Heart left ventricle (tissue), 16 donors: Measurements from ENCODE around the gene DYNC2LI1. TPM values are rescaled to one million over a fixed set of nuclear protein-coding genes. Genes with fewer than 3 reads are reported as not detected.

Experiments used
- ATAC-seq, 4 donors: fragments of 200-7000 bp; cut with Tn5 transposase; one replicate each; pipeline ENCODE4 v1.9.1; 2020 to 2022; ENCODE audit warnings: moderate library complexity in 4 of 4, mild to moderate bottlenecking in 3 of 4, moderate number of reproducible peaks in 1 of 4
- DNase-seq, 5 donors: peaks; one replicate each; pipeline ENCODE4 v3.0.0-alpha.2; 2020
- H3K27ac ChIP-seq, 12 donors: fragments of 200-600 bp; sonication (generic) in 4 of 12; one replicate each; pipeline versions ENCODE4 v1.5.0 to v1.8.0; 2016 to 2022; ENCODE audit warnings: mild to moderate bottlenecking in 2 of 12
- H3K27me3 ChIP-seq, 9 donors: fragments of 200-600 bp; sonication (generic) in 2 of 9; one replicate each; pipeline versions ENCODE4 v1.5.1 to v1.8.0; 2016 to 2022; ENCODE audit warnings: mild to moderate bottlenecking in 3 of 9
- H3K36me3 ChIP-seq, 9 donors: fragments of 200-600 bp; sonication (generic) in 2 of 9; one replicate each; pipeline versions ENCODE4 v1.5.0 to v1.8.0; 2018 to 2022; ENCODE audit warnings: mild to moderate bottlenecking in 2 of 9
- H3K4me1 ChIP-seq, 12 donors: fragments of 200-600 bp; sonication (generic) in 4 of 12; one replicate each; pipeline versions ENCODE4 v1.5.0 to v1.8.0; 2016 to 2022; ENCODE audit warnings: mild to moderate bottlenecking in 3 of 12
- H3K4me3 ChIP-seq, 12 donors: fragments of 200-600 bp; sonication (generic) in 4 of 12; one replicate each; pipeline versions ENCODE4 v1.5.0 to v1.8.0; 2017 to 2022; ENCODE audit warnings: mild to moderate bottlenecking in 9 of 12, moderate library complexity in 4 of 12
- H3K9me3 ChIP-seq, 12 donors: fragments of 200-600 bp; sonication (generic) in 4 of 12; one replicate each; pipeline versions ENCODE4 v1.5.0 to v1.8.0; 2016 to 2022; ENCODE audit warnings: mild to moderate bottlenecking in 1 of 12
- POLR2A ChIP-seq, 2 donors: fragments of 450-650 bp; IDR thresholded peaks; one replicate each; pipeline ENCODE4 v1.6.1; 2017; ENCODE audit warnings: antibody characterized with exemption in 2 of 2, mild to moderate bottlenecking in 2 of 2, moderate library complexity in 2 of 2
- WGBS, 4 donors: extraction: QIAGEN DNeasy Blood & Tissue Kit in 2 of 4; methylation state at CpG; one replicate each; pipeline versions ENCODE4 v1.1.5 to v1.1.7; 2013 to 2018; 5-methylcytosine and 5-hydroxymethylcytosine counted together
- intact Hi-C, 10 donors: fragments of 100-400 bp; cut with DNase I; formaldehyde crosslinking; loops; one replicate each; pipeline versions ENCODE4 v1.11.1 to v1.14.2; 2022
- polyA plus RNA-seq, 2 donors: library from polyadenylated mRNA; stranded (reverse); fragments of 200-250 nt; gene quantifications; one replicate each; pipeline ENCODE4 v1.2.3, GENCODE V29; 2013
- total RNA-seq, 9 donors: library from RNA; depleted of rRNA in 2 of 9; stranded (reverse); fragments of >200 nt in 2 of 9; fragmentation: NEBNext Ultra II Directional in 3 of 9; extraction: Animal tissue kit (Norgen Biotek cat#: 25700) in 3 of 9; gene quantifications; one replicate each; pipeline versions ENCODE4 v1.1.0 to v1.2.4, GENCODE V29; 2016 to 2023
- TF ChIP-seq, protein P1 (sequence below), 12 donors: fragments of 200-600 bp; sonication (generic) in 4 of 12; IDR thresholded peaks; one replicate each; pipeline versions ENCODE4 v1.5.0 to v1.8.0; 2018 to 2022; ENCODE audit warnings: antibody characterized with exemption in 12 of 12, mild to moderate bottlenecking in 5 of 12
- donor health status: ischemic (EF 13 %, LVEDD 7.1; RV severe dilation, severe dysfunction).
- donor health status: healthy with polysubstance abuse.
- donor health status: DM: no; HTN: yes; CAD: no.
- donor health status: DM: no; HTN: no; CAD: no.
- donor health status: ischemic (EF 25% LVEDD 6.9; RV normal size, moderate dysfunction).
- donor health status: ischemic (EF 25% LVEDD 5.7; RV mildly dilated, moderate dysfunction).
- donor health status: healthy.
- donor health status: DM: yes; HTN: yes; CAD: no.
- donor health status: ischemic (EF 35%, LVEDD 5.7; RV mildly dilated, moderate dysfunction).
- donor health status: nonischemic (EF 11% LVEDD 7.7; RV severe dilation, severe dysfunction).
- donor health status: DM: yes; HTN: yes; CAD: no.
- donor health status: PGD.
- donor health status: ischemic (EF 29% LVEDD 5.4; RV normal size, mild dysfunction).
- donor health status: nonischemic (EF 23%, LVEDD 6.1; RV moderate dilation, normal function).

Gene DYNC2LI1
- total and polyA plus RNA-seq, 11 donors: 4.8 to 17.8 (median 9.6) TPM

GRCh38 chr2:43763091-43763490, 10.7 kb upstream of the DYNC2LI1 start:
- 96 to 100% (median 98%) methylated on average over 2 of the region's 2 CpGs for WGBS, 4 donors
- no peak for ATAC-seq
- intact Hi-C loops: loop anchor here in 1 of 10 donors (10.0 kb wide), 1 partner anchor 148 kb away; no protein-coding TSS in a partner anchor

DNA sequence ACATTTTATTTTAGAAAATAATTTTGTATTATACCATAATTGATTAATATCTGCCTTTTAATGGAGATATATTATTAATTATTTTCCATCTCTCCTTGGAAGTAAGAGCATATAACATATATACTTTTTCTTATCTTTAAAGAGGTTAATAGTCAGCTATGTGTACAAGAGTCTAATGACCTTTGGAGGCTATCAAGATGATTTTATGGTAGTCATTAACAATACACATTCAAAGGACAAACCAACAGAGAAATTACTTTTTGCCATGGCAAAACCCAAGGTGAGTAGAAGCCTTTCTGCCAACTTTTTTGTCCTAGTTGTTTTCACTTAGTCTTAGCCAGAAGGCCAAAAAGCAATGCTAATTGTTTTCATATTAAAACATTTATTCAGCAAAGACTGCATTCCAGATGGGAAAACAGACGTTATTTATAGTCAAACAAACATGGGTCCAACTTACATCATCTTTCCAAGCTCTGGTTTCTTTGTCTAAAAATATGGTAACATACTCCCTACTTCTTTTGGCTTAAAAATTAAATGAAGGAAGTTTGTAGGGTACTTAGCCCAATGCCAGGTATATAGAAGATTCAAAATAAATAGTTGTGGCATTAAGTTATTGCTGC, 9.6 kb upstream of the DYNC2LI1 start:
- H3K27me3 ChIP-seq: no peaks in the 10 kb centered on the region
- WGBS, 4 donors: 28 to 41% (median 37%) methylated on average over 1 of the region's 1 CpG
- peaks cover 0 to 5% (median 0%) of the 10 kb centered on the region in 12 donors for H3K4me1 ChIP-seq
- intact Hi-C loops: loop anchor here in 1 of 10 donors (10.0 kb wide), 1 partner anchor 149 kb away; no protein-coding TSS in a partner anchor
- TF ChIP-seq, protein P1, sequence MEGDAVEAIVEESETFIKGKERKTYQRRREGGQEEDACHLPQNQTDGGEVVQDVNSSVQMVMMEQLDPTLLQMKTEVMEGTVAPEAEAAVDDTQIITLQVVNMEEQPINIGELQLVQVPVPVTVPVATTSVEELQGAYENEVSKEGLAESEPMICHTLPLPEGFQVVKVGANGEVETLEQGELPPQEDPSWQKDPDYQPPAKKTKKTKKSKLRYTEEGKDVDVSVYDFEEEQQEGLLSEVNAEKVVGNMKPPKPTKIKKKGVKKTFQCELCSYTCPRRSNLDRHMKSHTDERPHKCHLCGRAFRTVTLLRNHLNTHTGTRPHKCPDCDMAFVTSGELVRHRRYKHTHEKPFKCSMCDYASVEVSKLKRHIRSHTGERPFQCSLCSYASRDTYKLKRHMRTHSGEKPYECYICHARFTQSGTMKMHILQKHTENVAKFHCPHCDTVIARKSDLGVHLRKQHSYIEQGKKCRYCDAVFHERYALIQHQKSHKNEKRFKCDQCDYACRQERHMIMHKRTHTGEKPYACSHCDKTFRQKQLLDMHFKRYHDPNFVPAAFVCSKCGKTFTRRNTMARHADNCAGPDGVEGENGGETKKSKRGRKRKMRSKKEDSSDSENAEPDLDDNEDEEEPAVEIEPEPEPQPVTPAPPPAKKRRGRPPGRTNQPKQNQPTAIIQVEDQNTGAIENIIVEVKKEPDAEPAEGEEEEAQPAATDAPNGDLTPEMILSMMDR (IDR thresholded peaks at IDR 0.05): no peak
- TF ChIP-seq POLR2A (IDR thresholded peaks at IDR 0.05): no peak
- no peak overlapping the region for H3K27ac ChIP-seq
- no peaks in the 10 kb centered on the region for H3K9me3 ChIP-seq
- no peak for ATAC-seq
- peaks cover 0 to 21% (median 0%) of the 10 kb centered on the region in 9 donors for H3K36me3 ChIP-seq
- no peak for DNase-seq
- H3K4me3 ChIP-seq: no peak overlapping the region

More at GRCh38 chr2:43763091-43763490, 10.7 kb upstream of the DYNC2LI1 start:
- Histone ChIP-seq H3K27me3 (no peaks in the 10 kb centered on the region), H3K36me3 (peaks cover 0 to 21% (median 0%) of the 10 kb centered on the region in 9 donors), H3K4me1 (peaks cover 0 to 15% (median 0%) of the 10 kb centered on the region in 12 donors), H3K27ac (no peak overlapping the region), H3K4me3 (no peak overlapping the region), H3K9me3 (no peaks in the 10 kb centered on the region)
- DNase-seq: no peak
- no peak for TF ChIP-seq POLR2A (IDR thresholded peaks at IDR 0.05)

- Histone ChIP-seq H3K36me3 (peaks cover 0 to 21% (median 0%) of the 10 kb centered on the region in 9 donors), H3K9me3 (no peaks in the 10 kb centered on the region), H3K27ac (no peak overlapping the region), H3K27me3 (no peaks in the 10 kb centered on the region), H3K4me1 (peaks cover 0 to 3% (median 0%) of the 10 kb centered on the region in 12 donors), H3K4me3 (no peak overlapping the region)
- DNase-seq: no peak
- ATAC-seq: no peak
- intact Hi-C loops: loop anchor here in 1 of 10 donors (10.0 kb wide), 1 partner anchor 151 kb away; no protein-coding TSS in a partner anchor
- TF ChIP-seq, protein P1 (IDR thresholded peaks at IDR 0.05): no peak
- TF ChIP-seq POLR2A (IDR thresholded peaks at IDR 0.05): no peak
- WGBS, 4 donors: 93 to 97% (median 93%) methylated on average over 4 of the region's 4 CpGs
These were observed 7.8 kb upstream of the DYNC2LI1 start for GRCh38 chr2:43766006-43766405.

- Histone ChIP-seq H3K27ac (peak overlapping the region in 11 of 12 donors; percentile 53 to 88 (median 80)), H3K36me3 (peaks cover 0 to 27% (median 6%) of the 10 kb centered on the region in 9 donors), H3K27me3 (no peaks in the 10 kb centered on the region), H3K4me3 (peak overlapping the region; percentile 56 to 89 (median 72)), H3K9me3 (no peaks in the 10 kb centered on the region), H3K4me1 (peaks cover 0 to 14% (median 5%) of the 10 kb centered on the region in 12 donors)
- 47 to 49% (median 48%) methylated on average over 7 of the region's 7 CpGs for WGBS, 4 donors
- no peak for TF ChIP-seq POLR2A (IDR thresholded peaks at IDR 0.05)
- TF ChIP-seq, protein P1 (IDR thresholded peaks at IDR 0.05): no peak
- intact Hi-C loops: loop anchor here in 1 of 10 donors (10.0 kb wide), 1 partner anchor 160 kb away; no protein-coding TSS in a partner anchor
- no peak for ATAC-seq
- DNase-seq: no peak
These were observed 778 bp downstream of the DYNC2LI1 start for GRCh38 chr2:43774617-43775016.
